ENCODE results near the gene RBBP8NL.

DNA sequence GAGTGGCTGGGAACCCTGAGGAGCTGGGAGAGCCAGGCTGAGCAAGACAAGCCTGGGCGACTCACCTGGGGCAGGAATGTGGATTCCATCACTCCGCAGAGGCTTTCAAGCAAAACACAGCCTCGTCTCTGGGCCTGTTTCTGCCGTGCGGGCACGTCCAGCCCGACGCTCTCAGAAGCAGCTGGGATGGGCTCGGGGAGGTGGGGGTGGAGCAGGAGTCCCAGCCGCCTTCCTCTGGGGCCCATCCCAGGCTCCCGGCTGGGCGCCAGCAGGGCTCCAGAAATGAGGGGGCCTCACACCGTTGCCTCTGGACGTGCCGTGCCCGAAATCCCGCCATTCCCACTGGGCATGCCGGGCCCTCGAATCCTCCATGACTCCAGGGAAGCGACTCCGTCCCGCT lies 49.1 kb downstream of the RBBP8NL start:
- TF ChIP-seq, protein P1, sequence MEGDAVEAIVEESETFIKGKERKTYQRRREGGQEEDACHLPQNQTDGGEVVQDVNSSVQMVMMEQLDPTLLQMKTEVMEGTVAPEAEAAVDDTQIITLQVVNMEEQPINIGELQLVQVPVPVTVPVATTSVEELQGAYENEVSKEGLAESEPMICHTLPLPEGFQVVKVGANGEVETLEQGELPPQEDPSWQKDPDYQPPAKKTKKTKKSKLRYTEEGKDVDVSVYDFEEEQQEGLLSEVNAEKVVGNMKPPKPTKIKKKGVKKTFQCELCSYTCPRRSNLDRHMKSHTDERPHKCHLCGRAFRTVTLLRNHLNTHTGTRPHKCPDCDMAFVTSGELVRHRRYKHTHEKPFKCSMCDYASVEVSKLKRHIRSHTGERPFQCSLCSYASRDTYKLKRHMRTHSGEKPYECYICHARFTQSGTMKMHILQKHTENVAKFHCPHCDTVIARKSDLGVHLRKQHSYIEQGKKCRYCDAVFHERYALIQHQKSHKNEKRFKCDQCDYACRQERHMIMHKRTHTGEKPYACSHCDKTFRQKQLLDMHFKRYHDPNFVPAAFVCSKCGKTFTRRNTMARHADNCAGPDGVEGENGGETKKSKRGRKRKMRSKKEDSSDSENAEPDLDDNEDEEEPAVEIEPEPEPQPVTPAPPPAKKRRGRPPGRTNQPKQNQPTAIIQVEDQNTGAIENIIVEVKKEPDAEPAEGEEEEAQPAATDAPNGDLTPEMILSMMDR (conservative IDR thresholded peaks at IDR 0.05; ENCODE audit: low read depth in 2 of 2): no peak
- TF ChIP-seq EZH2 (IDR thresholded peaks at IDR 0.05; ENCODE audit: low read depth, unreplicated experiment): no peak
- TF ChIP-seq POLR2AphosphoS5 (IDR thresholded peaks at IDR 0.05; ENCODE audit: low read depth): no peak

Measured in GM23338 (cell line).